Amniotic stem cell (primary cell): Measurements from ENCODE around the gene HDHD2.
"Not testable (repeated sequence)": the region's sequence is repeated elsewhere in the genome, so short reads cannot be mapped to it uniquely, and the experiment has no call there.

Experiments
- DNase-seq: peaks from one replicate; lab custom pipeline; 2025; lab: John Stamatoyannopoulos, UW

Gene HDHD2

GRCh38 chr18:47150029-47150823, at the start of gene HDHD2:
Gene HDHD2, minus strand, starts transcription at chr18:47150500. Its CDS starts 14,061 bp downstream, at chr18:47136439.
- peak; percentile 50 for DNase-seq

DNA sequence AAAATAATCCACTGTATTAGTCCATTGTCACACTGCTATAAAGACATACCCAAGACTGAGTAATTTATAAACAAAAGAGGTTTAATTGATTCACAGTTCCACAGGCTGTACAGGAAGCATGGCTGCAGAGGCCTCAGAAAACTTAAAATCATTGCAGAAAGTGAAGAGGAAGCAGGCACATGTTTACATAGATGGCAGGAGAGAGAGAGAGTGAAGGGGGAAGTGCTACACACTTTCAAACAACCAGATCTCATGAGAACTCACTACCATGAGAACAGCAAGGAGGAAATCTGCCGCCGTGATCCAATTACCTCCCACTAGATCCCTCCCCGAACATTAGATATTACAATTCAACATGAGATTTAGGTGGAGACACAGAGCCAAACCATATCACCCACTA, 45.7 kb upstream of the HDHD2 start:
- not testable (repeated sequence) for DNase-seq

- DNase-seq: no peak
These were observed 41.7 kb upstream of the HDHD2 start for GRCh38 chr18:47191961-47192360.

- DNase-seq: no peak
These were observed 37.4 kb upstream of the HDHD2 start for GRCh38 chr18:47187721-47188120.

DNA sequence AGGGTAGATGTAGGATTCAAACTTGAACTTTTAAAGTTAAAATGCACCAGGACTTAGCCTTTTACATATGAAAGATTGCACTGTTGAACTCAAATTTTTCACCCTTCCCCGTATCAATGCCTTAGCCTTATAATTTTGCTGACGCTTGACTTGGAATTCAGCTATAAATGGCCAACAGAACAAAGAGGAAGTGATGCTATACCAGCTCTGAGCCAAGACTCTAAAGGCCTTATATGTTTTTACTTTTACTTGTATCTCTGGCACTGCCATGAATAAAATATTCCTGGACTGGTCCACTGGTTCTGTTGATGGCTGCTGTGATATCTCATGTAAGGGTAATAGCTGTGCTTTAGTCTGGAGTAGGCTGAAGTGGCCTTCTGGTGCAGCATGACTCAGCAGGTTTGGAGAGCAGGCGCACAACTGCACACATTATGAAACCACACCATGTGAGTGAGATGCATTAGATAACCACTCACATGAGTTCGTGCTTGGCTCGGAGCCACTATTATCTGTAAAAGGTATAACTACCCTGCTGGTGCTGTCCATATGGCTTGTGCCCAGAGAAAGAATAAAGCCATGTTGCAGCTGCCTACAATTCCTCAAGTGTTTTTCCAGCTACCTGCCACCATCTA, 34.2 kb upstream of the HDHD2 start:
- DNase-seq: no peak

- not testable (repeated sequence) for DNase-seq
These were observed 31.9 kb upstream of the HDHD2 start for GRCh38 chr18:47182156-47182555.

DNA sequence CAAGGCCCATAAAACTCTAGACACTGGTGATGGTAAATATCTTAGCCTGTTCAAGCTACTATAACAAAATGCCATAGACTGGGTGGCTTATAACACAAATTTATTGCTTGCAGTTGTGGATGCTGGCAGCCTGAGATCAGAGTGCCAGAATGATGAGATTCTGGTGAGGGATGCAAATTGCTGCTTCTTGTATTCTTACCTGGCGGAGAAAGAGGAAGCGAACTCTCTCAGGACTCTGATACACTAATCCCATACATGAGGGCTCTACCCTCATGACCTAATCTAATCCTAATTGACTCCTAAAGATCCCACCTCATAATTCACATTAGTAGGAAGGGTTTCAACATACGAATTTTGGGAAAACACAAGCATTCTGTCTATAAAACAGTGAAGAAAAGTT, 30.5 kb upstream of the HDHD2 start:
- DNase-seq: no peak

GRCh38 chr18:47179520-47179919, 29.2 kb upstream of the HDHD2 start:
- DNase-seq: no peak

- peak; percentile 55 for DNase-seq
These were observed 25.7 kb upstream of the HDHD2 start, which contains the start of gene IER3IP1 for GRCh38 chr18:47175898-47176575. Gene IER3IP1, minus strand, starts transcription at chr18:47176364. Its CDS starts 87 bp downstream, at chr18:47176277.

DNA sequence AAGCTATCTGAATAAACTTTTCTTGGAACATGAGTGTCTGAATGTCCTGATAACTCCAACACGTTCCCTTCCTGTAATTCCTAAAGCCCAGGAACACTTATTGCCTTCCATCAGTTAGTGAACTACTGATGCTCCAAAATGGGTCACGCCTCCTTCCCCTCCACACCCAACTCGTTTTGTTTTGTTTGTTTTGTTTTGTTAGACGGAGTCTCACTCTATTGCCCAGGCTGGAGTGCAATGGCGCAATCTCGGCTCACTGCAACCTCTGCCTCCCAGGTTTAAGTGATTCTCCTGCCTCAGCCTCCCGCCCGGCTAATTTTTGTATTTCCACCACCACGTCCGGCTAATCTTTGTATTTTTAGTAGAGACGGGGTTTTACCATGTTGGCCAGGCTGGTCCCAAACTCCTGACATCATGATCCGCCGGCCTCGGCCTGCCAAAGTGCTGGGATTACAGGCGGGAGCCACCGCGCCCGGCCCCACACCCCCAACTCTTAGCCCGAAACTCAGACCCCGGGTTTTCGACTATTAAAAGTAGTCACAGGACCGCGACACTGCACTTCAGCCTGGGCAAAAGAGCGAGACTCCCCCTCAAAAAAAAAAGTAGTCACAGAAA, 25.1 kb upstream of the HDHD2 start:
- DNase-seq: no peak

DNA sequence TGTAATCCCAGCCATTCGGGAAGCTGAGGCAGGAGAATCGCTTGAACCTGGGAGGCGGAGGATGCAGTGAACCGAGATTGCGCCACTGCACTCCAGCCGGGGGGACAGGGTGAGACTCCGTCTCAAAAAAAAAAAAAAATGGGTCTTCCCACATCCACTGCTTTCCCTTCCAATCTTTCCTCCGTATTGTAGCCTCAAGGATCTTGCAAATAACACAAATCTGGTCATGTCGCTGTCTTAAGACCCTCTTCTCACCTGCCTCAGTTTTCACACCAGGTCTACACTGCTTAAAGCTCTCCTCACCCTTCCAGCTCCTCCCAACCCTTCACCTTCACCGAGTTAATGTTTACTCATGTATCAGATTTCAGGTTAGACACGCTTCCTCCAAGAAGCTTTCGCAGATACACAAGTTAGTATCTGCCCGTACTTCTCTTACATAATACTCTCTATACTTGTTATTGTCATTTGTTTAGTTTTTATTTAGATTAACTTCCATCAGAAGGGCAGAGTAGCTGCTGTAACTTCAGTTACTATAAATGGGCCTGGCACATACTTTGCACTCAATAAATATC, 24.3 kb upstream of the HDHD2 start:
- no peak for DNase-seq

- no peak for DNase-seq
These were observed 22.2 kb upstream of the HDHD2 start for GRCh38 chr18:47172476-47172875.

GRCh38 chr18:47168913-47169312, 18.6 kb upstream of the HDHD2 start:
- no peak for DNase-seq

GRCh38 chr18:47168509-47168908, 18.2 kb upstream of the HDHD2 start:
- no peak for DNase-seq

DNA sequence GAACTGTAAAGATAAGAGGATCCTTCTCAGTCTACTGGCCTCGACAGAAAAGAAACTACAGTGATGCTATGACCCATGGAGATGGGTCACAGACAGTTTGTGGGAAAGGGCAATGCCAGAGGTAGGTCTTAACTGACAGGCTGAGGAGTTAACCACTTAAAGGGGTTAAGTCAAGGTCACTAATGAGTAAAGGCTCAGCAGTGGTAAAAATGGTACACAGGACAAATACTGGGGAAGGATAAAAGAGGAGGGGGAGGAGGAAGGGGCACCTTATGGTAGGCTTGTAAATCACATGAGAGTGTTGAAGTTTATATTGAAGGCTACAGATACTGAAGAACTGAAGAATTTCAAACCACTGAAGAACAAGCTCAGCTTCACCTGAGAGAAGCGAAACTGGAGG, 16.0 kb upstream of the HDHD2 start:
- no peak for DNase-seq

- no peak for DNase-seq
These were observed 12.9 kb upstream of the HDHD2 start for GRCh38 chr18:47163241-47163640.

GRCh38 chr18:47160256-47160655, 10.0 kb upstream of the HDHD2 start:
- DNase-seq: no peak

- DNase-seq: not testable (repeated sequence)
These were observed 8.1 kb upstream of the HDHD2 start for GRCh38 chr18:47158404-47158803.

GRCh38 chr18:47151439-47151838, 1.1 kb upstream of the HDHD2 start:
- no peak for DNase-seq

DNA sequence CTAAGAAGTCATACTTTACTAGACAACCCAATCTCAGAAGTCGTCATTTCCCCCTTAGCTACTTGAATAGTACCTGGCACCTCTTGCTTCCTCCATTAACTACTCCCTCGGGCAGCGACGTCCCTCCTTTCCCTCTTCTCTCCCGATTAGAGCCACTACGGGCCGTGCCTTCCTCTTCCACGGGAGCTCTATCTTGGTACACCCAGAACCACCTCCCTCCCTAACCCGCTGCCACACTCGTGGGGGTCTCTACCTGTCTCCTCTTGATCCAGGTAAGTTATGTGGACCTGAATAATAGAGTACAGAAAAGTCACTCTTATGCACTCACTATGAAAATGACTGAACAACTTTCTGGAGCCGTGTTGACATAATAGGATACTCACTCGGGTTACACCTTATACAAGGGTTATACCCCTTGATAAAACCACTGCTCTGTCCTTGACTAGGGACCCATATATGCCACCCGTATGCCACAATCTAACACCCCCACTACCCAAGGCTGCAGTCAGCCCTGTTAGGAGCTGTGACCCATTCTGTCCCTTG, 595 bp upstream of the HDHD2 start:
- DNase-seq: no peak

DNA sequence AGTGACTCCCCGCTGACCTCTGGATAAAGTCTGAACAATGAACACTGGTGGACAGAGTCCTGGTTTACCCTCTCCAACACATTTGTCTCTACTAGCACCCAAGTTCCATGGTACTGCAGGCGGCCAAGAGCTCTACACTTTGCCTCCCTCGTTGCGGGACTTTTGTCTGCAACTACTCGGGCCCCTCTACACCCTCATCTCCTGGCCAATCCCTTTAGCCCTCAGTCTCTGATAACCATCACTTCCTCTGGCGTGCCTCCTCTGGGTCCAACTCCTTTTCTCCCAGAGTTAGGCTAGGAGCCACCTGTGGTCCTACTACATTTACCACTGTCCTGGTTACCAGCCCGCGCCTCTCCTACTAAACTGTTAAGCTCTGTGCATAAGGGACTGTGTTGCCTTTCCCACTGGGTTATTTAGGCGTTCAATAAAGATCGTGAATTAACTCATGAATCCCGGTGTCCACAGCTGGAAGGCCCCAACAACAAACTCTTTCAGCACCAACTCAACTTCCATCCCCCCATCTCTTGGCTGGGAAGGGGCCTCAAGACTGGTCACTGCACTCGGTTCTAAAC, 757 bp downstream of the HDHD2 start:
- DNase-seq: no peak
